ENCODE measurements around the gene NFXL1. TPM values are rescaled to one million over a fixed set of nuclear protein-coding genes. Genes with fewer than 3 reads are reported as not detected.

Gene NFXL1
- total and polyA plus RNA-seq, 2 donors (not counting 1 experiment from before 2014, with no cell fraction given): 5.8 to 16.5 TPM

GRCh38 chr4:47860305-47860704 is 54.1 kb downstream of the NFXL1 start:
- Mint-ChIP-seq H3K9me3 (ENCODE audit: insufficient read depth) (no peaks in the 10 kb centered on the region), H3K4me3 (no peak overlapping the region), H3K27ac (no peak overlapping the region), H3K27me3 (no peaks in the 10 kb centered on the region), H3K4me1 (peaks cover 4% of the 10 kb centered on the region)
- H3K36me3 ChIP-seq (replicated peaks in 1 of 2; ENCODE audit: control extremely low read depth in 1 of 2, control insufficient read depth in 1 of 2, extremely low read depth in 1 of 2, insufficient read depth in 2 of 2, low read length in 1 of 2): peaks cover 3 to 6% of the 10 kb centered on the region in 2 experiments
- H3K4me2 ChIP-seq (replicated peaks; ENCODE audit: low read depth, low read length, poor library complexity, severe bottlenecking): no peak overlapping the region
- TF ChIP-seq CTCF (IDR thresholded peaks at IDR 0.05) (no peak), EZH2 (IDR thresholded peaks at IDR 0.05; ENCODE audit: borderline replicate concordance, insufficient read depth, low read depth, low read length, poor library complexity, severe bottlenecking) (no peak)
- H3K9me3 ChIP-seq (ENCODE audit: control extremely low read depth in 1 of 3, control insufficient read depth in 2 of 3, insufficient read depth in 1 of 3, low read length in 2 of 3): no peaks in the 10 kb centered on the region
- DNase-seq (no peak), ATAC-seq (ENCODE audit: low read depth) (no peak)
- H3K27ac ChIP-seq (ENCODE audit: low read length in 2 of 2): no peak overlapping the region
- H3K27me3 ChIP-seq (replicated peaks in 1 of 4; ENCODE audit: control extremely low read depth in 1 of 4, control insufficient read depth in 3 of 4, insufficient read depth in 4 of 4, low read length in 3 of 4): no peaks in the 10 kb centered on the region
- H2AFZ ChIP-seq (ENCODE audit: insufficient read depth, low read depth, low read length, poor library complexity, severe bottlenecking): no peak overlapping the region
- CTCF ChIA-PET: no interaction called here
- H4K20me1 ChIP-seq (ENCODE audit: control insufficient read depth, insufficient read depth, low read length, poor library complexity, severe bottlenecking): no peaks in the 10 kb centered on the region
- H3K79me2 ChIP-seq (ENCODE audit: control insufficient read depth, insufficient read depth, low read length): no peaks in the 10 kb centered on the region
- no peak overlapping the region for H3K4me3 ChIP-seq (ENCODE audit: control extremely low read depth in 1 of 5, extremely low read depth in 1 of 5, insufficient read depth in 1 of 5, low read depth in 2 of 5, low read length in 4 of 5)
- WGBS (ENCODE audit: insufficient coverage): no CpG with 5 or more reads among the region's 1 CpG
- H3K9ac ChIP-seq (ENCODE audit: low read length): no peak overlapping the region
- POLR2A ChIA-PET: no interaction called here
- H3K4me1 ChIP-seq (ENCODE audit: control insufficient read depth in 2 of 2, insufficient read depth in 2 of 2, low read length in 2 of 2): no peaks in the 10 kb centered on the region
- intact Hi-C loops (cut with micrococcal nuclease): no loop called here

- CTCF ChIA-PET: no interaction called here
- Histone ChIP-seq H3K27me3 (replicated peaks in 1 of 4; ENCODE audit: control extremely low read depth in 1 of 4, control insufficient read depth in 3 of 4, insufficient read depth in 4 of 4, low read length in 3 of 4) (no peaks in the 10 kb centered on the region), H3K36me3 (replicated peaks in 1 of 2; ENCODE audit: control extremely low read depth in 1 of 2, control insufficient read depth in 1 of 2, extremely low read depth in 1 of 2, insufficient read depth in 2 of 2, low read length in 1 of 2) (peaks cover 1 to 6% of the 10 kb centered on the region in 2 experiments), H3K9me3 (ENCODE audit: control extremely low read depth in 1 of 3, control insufficient read depth in 2 of 3, insufficient read depth in 1 of 3, low read length in 2 of 3) (no peaks in the 10 kb centered on the region), H3K9ac (ENCODE audit: low read length) (no peak overlapping the region), H3K27ac (ENCODE audit: low read length in 2 of 2) (no peak overlapping the region), H4K20me1 (ENCODE audit: control insufficient read depth, insufficient read depth, low read length, poor library complexity, severe bottlenecking) (no peaks in the 10 kb centered on the region), H3K4me2 (replicated peaks; ENCODE audit: low read depth, low read length, poor library complexity, severe bottlenecking) (no peak overlapping the region), H3K4me1 (ENCODE audit: control insufficient read depth in 2 of 2, insufficient read depth in 2 of 2, low read length in 2 of 2) (no peaks in the 10 kb centered on the region), H3K79me2 (ENCODE audit: control insufficient read depth, insufficient read depth, low read length) (no peaks in the 10 kb centered on the region), H2AFZ (ENCODE audit: insufficient read depth, low read depth, low read length, poor library complexity, severe bottlenecking) (no peak overlapping the region), H3K4me3 (ENCODE audit: control extremely low read depth in 1 of 5, extremely low read depth in 1 of 5, insufficient read depth in 1 of 5, low read depth in 2 of 5, low read length in 4 of 5) (no peak overlapping the region)
- intact Hi-C loops (cut with micrococcal nuclease): no loop called here
- WGBS (ENCODE audit: insufficient coverage): 63% methylated on average over 1 of the region's 2 CpGs
- no peak for ATAC-seq (ENCODE audit: low read depth)
- POLR2A ChIA-PET: no interaction called here
- Mint-ChIP-seq H3K4me1 (peaks cover 4% of the 10 kb centered on the region), H3K9me3 (ENCODE audit: insufficient read depth) (no peaks in the 10 kb centered on the region), H3K27ac (no peak overlapping the region), H3K27me3 (no peaks in the 10 kb centered on the region), H3K4me3 (no peak overlapping the region)
- DNase-seq: no peak
- TF ChIP-seq EZH2 (IDR thresholded peaks at IDR 0.05; ENCODE audit: borderline replicate concordance, insufficient read depth, low read depth, low read length, poor library complexity, severe bottlenecking): no peak
- no peak for TF ChIP-seq CTCF (IDR thresholded peaks at IDR 0.05)
Measured at GRCh38 chr4:47858006-47858405, 56.4 kb downstream of the NFXL1 start.
